Fibroblast of lung (primary cell): ENCODE data around the gene GIMAP8.

Experiments
- EZH2 ChIP-seq: IDR thresholded peaks from 2 replicates; pipeline ENCODE4 v1.5.1; 2012; ENCODE audit warnings: low read length, control low read depth, mild to moderate bottlenecking; ENCODE audit errors: missing control alignments
- TF ChIP-seq, protein P1 (sequence below), 2 donors: IDR thresholded peaks in 1 of 2; conservative IDR thresholded peaks in 1 of 2; 1 replicate in 1 of 2; 2 replicates in 1 of 2; pipeline ENCODE4 v1.5.1; 2011 to 2012; ENCODE audit warnings: low read length in 2 of 2, control low read depth in 1 of 2, inconsistent platforms in 1 of 2, low read depth in 1 of 2, mild to moderate bottlenecking in 1 of 2

DNA sequence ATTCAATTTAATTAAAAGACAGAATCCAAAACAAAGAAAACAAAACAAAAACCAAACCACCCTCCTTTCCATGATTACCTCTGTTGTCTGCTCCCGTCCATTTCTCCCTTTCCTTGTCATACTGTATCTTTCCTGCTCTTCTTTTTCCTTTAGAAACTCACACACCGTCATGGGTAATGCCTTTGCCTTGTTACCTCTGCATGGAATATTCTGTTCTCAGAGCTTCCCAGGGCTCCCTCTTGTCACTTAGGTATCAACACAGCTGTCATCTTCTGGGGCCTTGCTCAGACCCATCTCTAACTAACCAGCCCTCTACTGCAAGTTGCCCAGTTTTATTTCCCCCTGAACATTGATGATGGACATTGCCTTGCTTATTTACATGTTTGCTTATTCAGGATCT lies 30.2 kb upstream of the GIMAP8 start:
- TF ChIP-seq, protein P1, sequence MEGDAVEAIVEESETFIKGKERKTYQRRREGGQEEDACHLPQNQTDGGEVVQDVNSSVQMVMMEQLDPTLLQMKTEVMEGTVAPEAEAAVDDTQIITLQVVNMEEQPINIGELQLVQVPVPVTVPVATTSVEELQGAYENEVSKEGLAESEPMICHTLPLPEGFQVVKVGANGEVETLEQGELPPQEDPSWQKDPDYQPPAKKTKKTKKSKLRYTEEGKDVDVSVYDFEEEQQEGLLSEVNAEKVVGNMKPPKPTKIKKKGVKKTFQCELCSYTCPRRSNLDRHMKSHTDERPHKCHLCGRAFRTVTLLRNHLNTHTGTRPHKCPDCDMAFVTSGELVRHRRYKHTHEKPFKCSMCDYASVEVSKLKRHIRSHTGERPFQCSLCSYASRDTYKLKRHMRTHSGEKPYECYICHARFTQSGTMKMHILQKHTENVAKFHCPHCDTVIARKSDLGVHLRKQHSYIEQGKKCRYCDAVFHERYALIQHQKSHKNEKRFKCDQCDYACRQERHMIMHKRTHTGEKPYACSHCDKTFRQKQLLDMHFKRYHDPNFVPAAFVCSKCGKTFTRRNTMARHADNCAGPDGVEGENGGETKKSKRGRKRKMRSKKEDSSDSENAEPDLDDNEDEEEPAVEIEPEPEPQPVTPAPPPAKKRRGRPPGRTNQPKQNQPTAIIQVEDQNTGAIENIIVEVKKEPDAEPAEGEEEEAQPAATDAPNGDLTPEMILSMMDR (conservative IDR thresholded peaks at IDR 0.05 in 1 of 2, IDR thresholded peaks at IDR 0.05 in 1 of 2; ENCODE audit: low read depth in 1 of 2, low read length in 2 of 2) = no peak
- no peak for TF ChIP-seq EZH2
